Thymus (tissue), 11 donors: ENCODE data around the gene ALG5. TPM values are rescaled to one million over a fixed set of nuclear protein-coding genes. Genes with fewer than 3 reads are reported as not detected.

Source experiments
- DNase-seq, 9 donors: peaks; one replicate each; pipeline ENCODE4 v3.0.0-alpha.2; 2013; ENCODE audit warnings: low spot score in 9 of 9, low read depth in 6 of 9, missing footprints in 1 of 9
- H3K27ac ChIP-seq, 2 donors: one replicate each; pipeline ENCODE4 v1.5.1; 2013; ENCODE audit warnings: control low read depth in 1 of 2, low read depth in 1 of 2, low read length in 1 of 2, mild to moderate bottlenecking in 1 of 2, moderate library complexity in 1 of 2
- H3K27me3 ChIP-seq, 2 donors: one replicate each; pipeline ENCODE4 v1.5.1; 2013; ENCODE audit warnings: low read length in 1 of 2; ENCODE audit not compliant: control insufficient read depth in 2 of 2, insufficient read depth in 1 of 2
- H3K36me3 ChIP-seq, 2 donors: one replicate each; pipeline ENCODE4 v1.5.1; 2013; ENCODE audit warnings: low read length in 1 of 2, mild to moderate bottlenecking in 1 of 2, moderate library complexity in 1 of 2; ENCODE audit not compliant: control insufficient read depth in 2 of 2, insufficient read depth in 2 of 2
- H3K4me1 ChIP-seq, 2 donors: one replicate each; pipeline ENCODE4 v1.5.1; 2013; ENCODE audit warnings: low read length in 2 of 2; ENCODE audit not compliant: control insufficient read depth in 2 of 2, insufficient read depth in 2 of 2
- H3K4me3 ChIP-seq, 2 donors: one replicate each; pipeline ENCODE4 v1.5.1; 2013; ENCODE audit warnings: low read length in 2 of 2, control low read depth in 1 of 2, mild to moderate bottlenecking in 1 of 2
- H3K9me3 ChIP-seq, 2 donors: one replicate each; pipeline ENCODE4 v1.5.1; 2013; ENCODE audit warnings: low read length in 1 of 2, mild to moderate bottlenecking in 1 of 2; ENCODE audit not compliant: control insufficient read depth in 2 of 2, insufficient read depth in 1 of 2
- WGBS: extraction: QIAGEN DNeasy Blood & Tissue Kit; methylation state at CpG from one replicate; pipeline ENCODE4 v1.1.7; 2013; 5-methylcytosine and 5-hydroxymethylcytosine counted together
- polyA plus RNA-seq: library from polyadenylated mRNA; stranded (reverse); fragments of 200-250 nt; gene quantifications from one replicate; pipeline ENCODE4 v1.2.3, GENCODE V29; 2013
- total RNA-seq: library from RNA; stranded (reverse); fragments of 120-200 nt; gene quantifications from one replicate; pipeline ENCODE4 v1.2.4, GENCODE V29; 2013
- donor health status: healthy.

Gene ALG5
- total and polyA plus RNA-seq, 2 donors = 33.9 to 43.0 TPM

DNA sequence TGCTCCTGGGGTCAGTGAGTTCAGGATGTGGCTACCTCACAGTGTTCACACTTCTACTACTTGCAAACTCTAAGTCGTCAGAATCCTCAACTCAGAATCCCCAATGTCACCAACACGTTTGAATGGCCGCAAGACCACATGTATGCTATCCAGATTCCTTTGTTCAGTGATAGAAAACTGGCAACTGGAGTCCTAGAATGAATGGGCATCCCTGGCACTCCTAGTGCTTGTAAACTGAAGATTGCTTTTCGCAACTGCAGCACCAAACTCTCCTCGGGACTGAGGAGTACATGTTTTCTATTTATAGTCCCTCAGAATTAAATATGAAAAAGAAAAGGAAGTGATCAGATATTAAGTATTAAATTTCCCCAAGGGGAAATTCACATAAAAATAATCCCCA is 84.0 kb downstream of the ALG5 start:
- H3K27ac ChIP-seq = no peak overlapping the region
- H3K9me3 ChIP-seq = no peaks in the 10 kb centered on the region
- WGBS = 87% methylated on average over 5 of the region's 5 CpGs
- H3K4me3 ChIP-seq = no peak overlapping the region
- H3K27me3 ChIP-seq = peaks cover 22 to 38% of the 10 kb centered on the region in 2 donors
- no peak for DNase-seq
- peaks cover 0 to 6% of the 10 kb centered on the region in 2 donors for H3K4me1 ChIP-seq
- no peaks in the 10 kb centered on the region for H3K36me3 ChIP-seq

DNA sequence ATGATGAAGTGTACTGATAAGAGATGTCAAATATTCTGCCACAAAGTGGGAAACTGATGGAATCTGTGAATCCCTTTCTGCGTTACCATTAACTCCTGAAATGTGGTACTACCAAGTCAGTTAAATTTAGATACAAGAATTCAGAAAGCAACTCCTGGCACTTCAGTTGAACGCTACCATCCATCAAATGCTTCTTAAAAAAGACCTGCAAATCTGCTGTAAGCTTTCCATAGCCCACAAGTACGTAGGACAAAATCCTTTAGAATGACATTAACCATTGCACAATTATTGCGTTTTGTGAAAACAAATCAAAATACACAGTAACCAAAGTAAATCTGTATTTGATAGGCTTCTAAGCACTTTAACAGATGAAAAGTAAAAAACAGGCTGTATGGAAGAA is 84.5 kb downstream of the ALG5 start:
- DNase-seq = no peak
- Histone ChIP-seq H3K4me3 (no peak overlapping the region), H3K36me3 (no peaks in the 10 kb centered on the region), H3K4me1 (peaks cover 0 to 6% of the 10 kb centered on the region in 2 donors), H3K9me3 (no peaks in the 10 kb centered on the region), H3K27ac (no peak overlapping the region), H3K27me3 (peaks cover 18 to 35% of the 10 kb centered on the region in 2 donors)
- WGBS = 98% methylated on average over 4 of the region's 4 CpGs

DNA sequence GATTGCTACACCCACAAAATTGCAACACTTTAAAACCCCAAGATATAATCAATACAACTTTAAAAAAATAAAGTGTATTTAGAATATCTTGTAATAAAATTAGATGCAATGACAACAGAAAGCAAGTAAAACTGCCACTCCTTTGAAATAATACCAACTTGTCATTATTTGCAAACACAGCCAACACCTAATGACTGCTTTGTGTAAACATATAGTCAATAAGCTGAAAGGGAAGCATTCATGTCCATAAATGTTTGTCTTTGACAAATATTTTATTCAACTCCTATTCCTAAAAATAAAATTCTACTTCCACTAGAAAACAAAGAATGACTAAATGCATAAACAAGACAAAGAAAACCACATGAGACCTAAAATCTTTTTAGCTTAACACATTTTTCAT is 85.7 kb downstream of the ALG5 start:
- Histone ChIP-seq H3K36me3 (no peaks in the 10 kb centered on the region), H3K27ac (no peak overlapping the region), H3K9me3 (no peaks in the 10 kb centered on the region), H3K4me3 (no peak overlapping the region), H3K4me1 (no peaks in the 10 kb centered on the region), H3K27me3 (peaks cover 7 to 23% of the 10 kb centered on the region in 2 donors)
- DNase-seq = no peak

DNA sequence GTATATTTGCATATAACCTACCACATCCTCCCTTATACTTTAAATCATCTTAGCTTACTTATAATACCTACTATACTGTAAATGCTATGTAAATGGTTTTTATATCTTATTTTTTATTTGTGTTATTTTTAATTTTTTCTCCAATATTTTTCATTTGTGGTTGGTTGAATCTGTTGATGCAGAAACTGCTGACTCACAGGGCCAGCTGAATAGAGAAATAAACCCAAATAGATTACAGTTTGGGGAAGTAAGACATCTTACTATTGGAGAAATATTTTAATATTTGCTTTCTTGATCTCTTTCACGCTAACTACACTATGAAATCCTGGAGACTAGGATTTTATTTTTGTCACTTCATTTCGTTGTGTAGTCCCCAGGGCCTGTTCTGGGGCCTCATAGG is 86.2 kb downstream of the ALG5 start:
- no peaks in the 10 kb centered on the region for H3K9me3 ChIP-seq
- H3K27ac ChIP-seq = no peak overlapping the region
- no peaks in the 10 kb centered on the region for H3K4me1 ChIP-seq
- no peak for DNase-seq
- peaks cover 4 to 19% of the 10 kb centered on the region in 2 donors for H3K27me3 ChIP-seq
- no peak overlapping the region for H3K4me3 ChIP-seq
- no peaks in the 10 kb centered on the region for H3K36me3 ChIP-seq
- WGBS = 73% methylated on average over 2 of the region's 2 CpGs

DNA sequence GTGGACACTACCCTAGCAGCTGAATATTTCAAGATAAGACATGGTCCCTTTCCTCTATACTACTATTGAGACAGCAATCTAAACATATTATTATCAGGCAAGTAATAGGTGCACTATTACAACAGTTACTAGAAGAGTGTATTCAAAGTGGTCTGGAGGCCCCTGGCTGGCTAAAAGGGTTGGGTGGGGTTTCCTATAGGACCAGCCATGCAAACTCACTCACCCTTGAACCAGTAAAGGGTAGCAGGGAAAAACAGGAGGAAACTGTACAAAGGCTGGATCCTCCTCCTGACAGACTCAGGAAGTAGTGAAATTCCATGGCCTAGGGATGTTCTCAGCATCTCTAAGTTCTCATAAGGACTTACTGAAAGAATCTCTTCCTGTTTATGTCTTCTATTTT is 86.8 kb downstream of the ALG5 start:
- no peak for DNase-seq
- peaks cover 4 to 13% of the 10 kb centered on the region in 2 donors for H3K27me3 ChIP-seq
- H3K4me3 ChIP-seq = no peak overlapping the region
- H3K36me3 ChIP-seq = no peaks in the 10 kb centered on the region
- no peaks in the 10 kb centered on the region for H3K9me3 ChIP-seq
- H3K27ac ChIP-seq = no peak overlapping the region
- H3K4me1 ChIP-seq = no peaks in the 10 kb centered on the region

DNA sequence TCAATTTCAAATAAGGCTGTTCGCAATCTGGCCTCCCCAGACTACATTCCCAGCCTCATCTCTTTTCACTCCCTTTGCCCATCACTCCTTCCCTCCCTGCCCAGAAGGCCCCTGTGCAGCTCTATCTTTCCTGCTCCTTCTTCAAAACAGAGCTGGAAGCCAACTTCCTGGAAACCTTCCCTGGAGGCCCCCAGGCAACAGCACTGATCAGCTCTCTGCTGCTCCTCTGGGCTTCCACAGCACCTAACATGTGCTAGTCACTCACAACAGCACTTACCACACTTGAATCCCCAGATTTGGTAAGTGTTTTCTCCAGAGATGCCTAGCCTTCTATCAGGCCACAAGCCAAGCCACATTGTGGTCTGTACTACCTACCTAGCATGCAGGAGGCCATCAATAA is 88.6 kb downstream of the ALG5 start:
- no peaks in the 10 kb centered on the region for H3K4me1 ChIP-seq
- no peak for DNase-seq
- H3K36me3 ChIP-seq = no peaks in the 10 kb centered on the region
- peaks cover 0 to 3% of the 10 kb centered on the region in 2 donors for H3K27me3 ChIP-seq
- H3K27ac ChIP-seq = no peak overlapping the region
- H3K9me3 ChIP-seq = no peaks in the 10 kb centered on the region
- WGBS = 100% methylated on average over 1 of the region's 1 CpG
- H3K4me3 ChIP-seq = no peak overlapping the region

DNA sequence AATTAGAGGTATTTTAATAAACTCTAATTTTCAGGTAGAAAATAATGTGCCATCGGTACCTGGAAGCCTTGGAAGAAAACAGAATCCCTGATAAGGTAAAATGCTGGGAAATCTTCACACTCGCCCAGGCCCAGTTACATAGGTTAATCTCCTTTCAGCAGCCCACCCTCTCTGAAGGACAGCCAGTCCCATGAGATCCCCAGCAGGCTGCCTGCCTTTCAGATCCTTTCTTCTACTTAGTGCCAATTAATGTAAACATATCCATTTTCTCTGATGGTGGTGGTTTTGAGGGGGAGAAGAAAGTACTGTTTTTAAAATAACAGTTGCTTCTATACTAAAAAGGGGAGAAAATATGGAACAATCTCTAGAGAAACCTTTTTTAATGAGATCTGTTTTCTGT is 91.3 kb downstream of the ALG5 start:
- H3K9me3 ChIP-seq = no peaks in the 10 kb centered on the region
- DNase-seq = no peak
- H3K4me3 ChIP-seq = no peak overlapping the region
- no peak overlapping the region for H3K27ac ChIP-seq
- no peaks in the 10 kb centered on the region for H3K36me3 ChIP-seq
- H3K27me3 ChIP-seq = no peaks in the 10 kb centered on the region
- H3K4me1 ChIP-seq = no peaks in the 10 kb centered on the region
- WGBS = 95% methylated on average over 2 of the region's 2 CpGs

DNA sequence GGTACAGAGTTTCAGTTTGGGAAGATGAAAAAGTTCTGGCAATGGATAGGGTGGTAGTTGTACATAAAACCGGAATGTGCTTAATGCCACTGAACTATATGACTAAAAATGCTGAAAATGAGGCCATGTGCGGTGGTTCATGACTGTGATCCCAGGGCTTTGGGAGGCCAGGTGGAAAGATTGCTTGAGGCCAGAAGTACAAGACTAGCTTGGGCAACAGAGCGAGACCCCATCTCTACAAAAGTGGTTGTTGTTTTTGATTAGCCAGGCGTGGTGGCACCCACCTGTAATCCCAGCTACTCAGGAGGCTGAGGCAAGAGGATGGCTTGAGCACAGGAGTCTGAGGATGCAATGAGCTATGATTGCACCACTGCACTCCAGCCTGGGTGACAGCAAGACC is 91.9 kb downstream of the ALG5 start:
- Histone ChIP-seq H3K27me3 (no peaks in the 10 kb centered on the region), H3K27ac (no peak overlapping the region), H3K4me1 (no peaks in the 10 kb centered on the region), H3K36me3 (no peaks in the 10 kb centered on the region), H3K4me3 (no peak overlapping the region), H3K9me3 (no peaks in the 10 kb centered on the region)
- no peak for DNase-seq
- 96% methylated on average over 4 of the region's 4 CpGs for WGBS

DNA sequence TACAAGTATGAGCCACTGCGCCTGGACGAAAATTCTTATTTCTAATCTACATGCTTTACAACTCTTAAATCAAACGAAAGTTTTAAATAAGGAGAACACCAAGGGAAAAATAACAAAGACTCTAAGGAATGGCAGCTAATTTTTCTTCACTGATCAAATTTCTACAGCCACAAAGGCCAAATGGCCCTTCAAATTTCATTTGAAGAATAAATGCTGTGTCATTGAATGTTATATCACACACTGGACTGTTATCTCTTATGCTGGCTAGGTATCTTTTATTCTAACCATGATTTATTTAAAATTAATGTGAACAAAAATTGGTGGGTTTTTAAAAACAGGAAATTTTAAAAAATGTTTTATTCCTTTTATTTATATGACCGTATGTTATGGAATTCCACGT is 93.2 kb downstream of the ALG5 start:
- no peaks in the 10 kb centered on the region for H3K4me1 ChIP-seq
- WGBS = 97% methylated on average over 5 of the region's 5 CpGs
- H3K27ac ChIP-seq = no peak overlapping the region
- DNase-seq = no peak
- no peak overlapping the region for H3K4me3 ChIP-seq
- H3K9me3 ChIP-seq = no peaks in the 10 kb centered on the region
- H3K27me3 ChIP-seq = no peaks in the 10 kb centered on the region
- H3K36me3 ChIP-seq = no peaks in the 10 kb centered on the region

DNA sequence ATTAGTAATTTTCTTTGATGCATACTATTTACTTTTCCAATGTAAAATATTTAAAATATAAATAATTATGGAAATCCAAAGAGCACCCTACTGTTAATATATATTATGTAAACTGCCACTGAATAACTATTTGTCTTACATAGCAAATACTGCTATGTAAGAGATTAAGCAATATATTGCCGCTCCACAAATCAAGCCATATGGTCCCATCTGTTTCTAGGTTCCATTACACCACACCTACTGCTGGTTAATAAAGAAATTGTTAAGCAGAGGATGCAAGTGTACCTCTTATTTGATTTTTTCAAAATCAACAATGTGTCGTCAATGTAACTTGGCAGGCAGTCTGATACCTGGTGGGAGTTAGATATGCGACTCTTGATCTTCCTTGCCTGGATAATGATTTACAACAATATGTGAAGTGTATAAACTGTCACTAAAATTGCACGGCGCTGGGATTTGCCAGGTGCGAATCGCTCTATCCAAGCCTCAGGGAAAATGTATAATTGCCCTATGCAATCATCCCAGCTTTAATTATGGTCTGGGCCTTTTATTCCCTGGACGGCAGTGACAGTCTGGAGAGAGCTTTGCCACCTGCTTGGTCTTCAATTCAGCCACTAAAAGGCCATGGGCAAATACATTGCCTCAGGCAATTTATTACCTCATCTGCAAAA is 95.1 kb downstream of the ALG5 start:
- Histone ChIP-seq H3K4me1 (no peaks in the 10 kb centered on the region), H3K4me3 (no peak overlapping the region), H3K27me3 (no peaks in the 10 kb centered on the region), H3K36me3 (no peaks in the 10 kb centered on the region), H3K9me3 (no peaks in the 10 kb centered on the region), H3K27ac (no peak overlapping the region)
- DNase-seq = no peak
- 97% methylated on average over 8 of the region's 8 CpGs for WGBS
